ENCODE data around the gene XRCC5. TPM values are rescaled to one million over a fixed set of nuclear protein-coding genes. Genes with fewer than 3 reads are reported as not detected.
A peak's percentile ranks its signal among the peaks of the same experiment; 100 is the strongest.

Gene XRCC5
- total RNA-seq, 1 donor from 2014 or later: 178 TPM

- no peak overlapping the region for H3K4me3 ChIP-seq
- no peaks in the 10 kb centered on the region for H3K27me3 ChIP-seq
- ATAC-seq (no peak), DNase-seq (no peak)
- intact Hi-C loops (cut with DNase I): no loop called here
- no peak for TF ChIP-seq CTCF (IDR thresholded peaks at IDR 0.05)
- peaks cover 58% of the 10 kb centered on the region for H3K36me3 ChIP-seq
- no peaks in the 10 kb centered on the region for H3K9me3 ChIP-seq
- no peaks in the 10 kb centered on the region for H3K4me1 ChIP-seq
- H3K27ac ChIP-seq: no peak overlapping the region
These were observed 59.9 kb downstream of the XRCC5 start for GRCh38 chr2:216169087-216169486.

DNA sequence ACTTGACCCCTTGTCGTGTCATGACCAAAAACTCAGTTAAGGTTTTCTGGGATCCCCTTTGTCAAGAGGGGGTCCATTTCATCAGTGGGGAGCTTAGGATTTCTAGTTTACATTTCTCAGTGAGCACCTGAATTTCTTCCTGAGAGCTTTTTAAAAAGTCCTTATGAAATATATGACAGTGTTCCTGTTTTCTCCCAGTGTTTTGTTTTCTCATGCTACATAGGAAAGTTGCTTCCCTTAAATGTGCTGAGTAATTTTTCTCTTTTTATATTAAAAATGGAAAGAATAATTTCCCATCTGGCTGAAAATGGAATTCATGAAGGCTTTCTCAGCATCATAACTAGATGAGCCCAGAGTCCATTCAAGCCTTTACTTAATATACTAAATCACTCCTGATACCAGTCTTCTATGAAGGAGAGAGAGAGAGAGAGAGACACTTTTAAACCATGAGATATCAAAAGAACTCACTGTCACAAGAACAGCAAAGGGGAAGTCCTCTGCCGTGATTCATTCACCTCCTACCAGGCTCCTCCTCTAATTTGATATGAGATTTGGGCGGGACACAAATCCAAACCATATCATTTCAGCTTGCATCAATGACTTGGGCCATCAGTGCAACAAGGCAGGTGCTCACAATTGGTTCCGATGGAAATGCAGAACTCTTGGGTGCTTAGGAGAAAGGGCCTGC lies 61.1 kb downstream of the XRCC5 start:
- H3K36me3 ChIP-seq: peaks cover 55% of the 10 kb centered on the region
- no peak for TF ChIP-seq CTCF (IDR thresholded peaks at IDR 0.05)
- H3K4me3 ChIP-seq: no peak overlapping the region
- no peaks in the 10 kb centered on the region for H3K4me1 ChIP-seq
- intact Hi-C loops (cut with DNase I): no loop called here
- H3K27ac ChIP-seq: no peak overlapping the region
- DNase-seq (no peak), ATAC-seq (peak; percentile 43)
- H3K27me3 ChIP-seq: no peaks in the 10 kb centered on the region
- H3K9me3 ChIP-seq: no peaks in the 10 kb centered on the region

DNA sequence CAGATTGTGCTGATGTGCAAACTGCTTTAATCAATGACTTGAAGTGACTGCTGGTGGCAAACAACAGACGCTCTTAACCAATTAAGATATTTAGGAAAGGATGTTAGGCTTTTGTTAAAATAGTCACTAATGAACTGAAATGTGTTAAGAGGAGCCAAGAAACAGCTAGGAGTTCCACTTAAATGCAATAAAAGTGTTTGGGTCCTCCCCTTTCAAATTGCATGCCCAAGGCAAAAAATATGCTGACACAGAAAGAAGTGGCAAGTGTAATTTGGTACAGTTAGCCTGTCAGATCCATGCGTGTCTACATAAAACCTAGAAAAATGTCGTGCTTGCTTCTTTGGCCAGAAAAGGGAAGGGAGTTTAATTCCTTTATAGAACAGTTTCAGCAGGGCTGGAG lies 61.9 kb downstream of the XRCC5 start:
- TF ChIP-seq CTCF (IDR thresholded peaks at IDR 0.05): no peak
- DNase-seq (no peak), ATAC-seq (no peak)
- no peaks in the 10 kb centered on the region for H3K9me3 ChIP-seq
- no peak overlapping the region for H3K4me3 ChIP-seq
- intact Hi-C loops (cut with DNase I): no loop called here
- H3K27ac ChIP-seq: no peak overlapping the region
- H3K27me3 ChIP-seq: no peaks in the 10 kb centered on the region
- H3K36me3 ChIP-seq: peaks cover 53% of the 10 kb centered on the region
- H3K4me1 ChIP-seq: no peaks in the 10 kb centered on the region

- no peak overlapping the region for H3K27ac ChIP-seq
- no peak for TF ChIP-seq CTCF (IDR thresholded peaks at IDR 0.05)
- intact Hi-C loops (cut with DNase I): no loop called here
- H3K9me3 ChIP-seq: no peaks in the 10 kb centered on the region
- ATAC-seq (no peak), DNase-seq (no peak)
- H3K4me3 ChIP-seq: no peak overlapping the region
- H3K27me3 ChIP-seq: no peaks in the 10 kb centered on the region
- no peaks in the 10 kb centered on the region for H3K4me1 ChIP-seq
- peaks cover 40% of the 10 kb centered on the region for H3K36me3 ChIP-seq
These were observed 63.3 kb downstream of the XRCC5 start for GRCh38 chr2:216172493-216172892.

GRCh38 chr2:216179015-216179414 lies 69.9 kb downstream of the XRCC5 start:
- Histone ChIP-seq H3K4me3 (no peak overlapping the region), H3K27me3 (no peaks in the 10 kb centered on the region), H3K4me1 (peaks cover 12% of the 10 kb centered on the region), H3K36me3 (peaks cover 52% of the 10 kb centered on the region), H3K9me3 (no peaks in the 10 kb centered on the region), H3K27ac (no peak overlapping the region)
- DNase-seq (no peak), ATAC-seq (no peak)
- intact Hi-C loops (cut with DNase I): no loop called here
- no peak for TF ChIP-seq CTCF (IDR thresholded peaks at IDR 0.05)

GRCh38 chr2:216181351-216181750 lies 72.2 kb downstream of the XRCC5 start:
- intact Hi-C loops (cut with DNase I): no loop called here
- Histone ChIP-seq H3K9me3 (no peaks in the 10 kb centered on the region), H3K36me3 (peaks cover 40% of the 10 kb centered on the region), H3K4me1 (peaks cover 17% of the 10 kb centered on the region), H3K27me3 (no peaks in the 10 kb centered on the region), H3K4me3 (no peak overlapping the region), H3K27ac (no peak overlapping the region)
- TF ChIP-seq CTCF (IDR thresholded peaks at IDR 0.05): no peak
- ATAC-seq (no peak), DNase-seq (no peak)
